Upper lobe of left lung (tissue), 6 donors: Measurements from ENCODE around the gene AKAP8L. TPM values are rescaled to one million over a fixed set of nuclear protein-coding genes. Genes with fewer than 3 reads are reported as not detected.
A peak's percentile ranks its signal among the peaks of the same experiment; 100 is the strongest.

Experiments
- ATAC-seq, 2 donors: fragments of 200-7000 bp; cut with Tn5 transposase; one replicate each; pipeline ENCODE4 v1.9.1; 2022; ENCODE audit warnings: mild to moderate bottlenecking in 2 of 2, moderate library complexity in 2 of 2; ENCODE audit not compliant: low FRiP score in 2 of 2
- DNase-seq, 2 donors: peaks; one replicate each; pipeline ENCODE4 v3.0.0-alpha.2; 2019 to 2020
- H3K27ac ChIP-seq, 4 donors: fragments of 200-600 bp; sonication (generic); one replicate each; pipeline ENCODE4 v1.5.1; 2016 to 2019
- H3K27me3 ChIP-seq, 4 donors: fragments of 200-600 bp; sonication (generic); one replicate each; pipeline ENCODE4 v1.5.1; 2017 to 2019
- H3K36me3 ChIP-seq, 4 donors: fragments of 200-600 bp; sonication (generic); one replicate each; pipeline ENCODE4 v1.5.1; 2016 to 2019
- H3K4me1 ChIP-seq, 4 donors: fragments of 200-600 bp; sonication (generic); one replicate each; pipeline ENCODE4 v1.5.1; 2018 to 2019
- H3K4me3 ChIP-seq, 4 donors: fragments of 200-600 bp; sonication (generic); one replicate each; pipeline ENCODE4 v1.5.1; 2017 to 2019; ENCODE audit warnings: mild to moderate bottlenecking in 2 of 4, moderate library complexity in 1 of 4
- H3K9me3 ChIP-seq, 4 donors: fragments of 200-600 bp; sonication (generic); one replicate each; pipeline ENCODE4 v1.5.1; 2018 to 2019
- CTCF ChIP-seq, 6 experiments: fragments of 450-650 bp in 4 of 6; fragments of 200-600 bp in 2 of 6; sonication (generic) in 2 of 6; IDR thresholded peaks; one replicate each; pipeline ENCODE4 v1.5.1; 2016 to 2019; ENCODE audit warnings: antibody characterized with exemption in 6 of 6
- EP300 ChIP-seq, 4 donors: sonication (generic); formaldehyde crosslinking; IDR thresholded peaks; one replicate each; pipeline ENCODE4 v1.5.1; 2017; ENCODE audit warnings: antibody characterized with exemption in 4 of 4, control low read depth in 2 of 4
- POLR2A ChIP-seq, 4 donors: fragments of 450-650 bp; IDR thresholded peaks; one replicate each; pipeline ENCODE4 v1.5.1; 2016 to 2017; ENCODE audit warnings: antibody characterized with exemption in 4 of 4, mild to moderate bottlenecking in 2 of 4
- POLR2AphosphoS5 ChIP-seq, 2 donors: sonication (generic); formaldehyde crosslinking; IDR thresholded peaks; one replicate each; pipeline ENCODE4 v1.5.1; 2017; ENCODE audit warnings: antibody characterized with exemption in 2 of 2
- WGBS, 2 donors: methylation state at CpG; one replicate each; pipeline ENCODE4 v1.1.5; 2017 to 2018; 5-methylcytosine and 5-hydroxymethylcytosine counted together
- total RNA-seq, 6 donors: library from RNA; depleted of rRNA in 4 of 6; stranded (reverse); fragments of >200 nt in 4 of 6; gene quantifications; one replicate each; pipeline versions ENCODE4 v1.1.0 to v1.2.1, GENCODE V29; 2016 to 2021
- donor health status: DM: no; HTN: no; CAD: no; lungs with moderate emphysema.
- donor health status: DM: no; HTN: yes; CAD: no; lungs with severe emphysema.

AKAP8L gene
- total RNA-seq, 6 donors from 2014 or later, result 79.8 to 476 (median 91.2) TPM

DNA sequence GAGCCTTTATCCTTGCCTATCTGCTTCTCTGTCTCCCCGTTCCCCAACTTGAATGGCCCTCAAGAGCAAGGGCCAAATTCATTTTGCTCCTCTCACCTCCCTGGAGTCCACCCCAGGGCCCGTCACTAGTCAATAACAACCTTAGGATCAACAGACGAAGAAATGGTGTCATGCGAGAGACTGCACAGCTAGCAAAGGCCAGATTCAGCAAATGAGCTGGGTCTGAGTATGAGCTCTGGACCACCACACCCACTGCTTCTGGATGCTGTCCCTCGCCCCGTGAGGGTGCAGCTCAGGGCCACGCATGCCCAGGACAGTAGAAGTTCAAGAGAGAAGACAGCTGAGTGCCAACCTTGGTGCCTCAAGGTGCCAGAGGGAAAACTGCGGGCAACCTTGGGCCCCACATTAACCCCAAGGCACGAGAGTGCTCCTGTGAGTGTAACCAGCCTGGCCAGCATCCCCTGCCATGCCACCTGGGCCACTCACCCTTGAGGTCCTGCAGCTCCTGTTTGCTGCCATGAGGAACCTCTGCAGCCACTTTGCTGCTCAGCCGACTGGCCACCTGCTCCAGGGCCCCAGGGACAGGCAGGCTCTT is 11.8 kb upstream of the AKAP8L start:
- WGBS, 2 donors, result 86 to 89% methylated on average over 10 of the region's 10 CpGs
- Histone ChIP-seq H3K9me3 (no peaks in the 10 kb centered on the region), H3K27me3 (no peaks in the 10 kb centered on the region), H3K4me3 (peak overlapping the region in 1 of 4 donors; percentile 99), H3K27ac (no peak overlapping the region), H3K4me1 (peaks cover 21 to 44% (median 32%) of the 10 kb centered on the region in 4 donors), H3K36me3 (peaks cover 3 to 43% (median 27%) of the 10 kb centered on the region in 4 donors)
- ATAC-seq, result no peak
- no peak for DNase-seq
- no peak for TF ChIP-seq POLR2AphosphoS5 (IDR thresholded peaks at IDR 0.05)
- TF ChIP-seq CTCF (IDR thresholded peaks at IDR 0.05), result no peak
- TF ChIP-seq POLR2A (IDR thresholded peaks at IDR 0.05), result no peak
- no peak for TF ChIP-seq EP300 (IDR thresholded peaks at IDR 0.05)

DNA sequence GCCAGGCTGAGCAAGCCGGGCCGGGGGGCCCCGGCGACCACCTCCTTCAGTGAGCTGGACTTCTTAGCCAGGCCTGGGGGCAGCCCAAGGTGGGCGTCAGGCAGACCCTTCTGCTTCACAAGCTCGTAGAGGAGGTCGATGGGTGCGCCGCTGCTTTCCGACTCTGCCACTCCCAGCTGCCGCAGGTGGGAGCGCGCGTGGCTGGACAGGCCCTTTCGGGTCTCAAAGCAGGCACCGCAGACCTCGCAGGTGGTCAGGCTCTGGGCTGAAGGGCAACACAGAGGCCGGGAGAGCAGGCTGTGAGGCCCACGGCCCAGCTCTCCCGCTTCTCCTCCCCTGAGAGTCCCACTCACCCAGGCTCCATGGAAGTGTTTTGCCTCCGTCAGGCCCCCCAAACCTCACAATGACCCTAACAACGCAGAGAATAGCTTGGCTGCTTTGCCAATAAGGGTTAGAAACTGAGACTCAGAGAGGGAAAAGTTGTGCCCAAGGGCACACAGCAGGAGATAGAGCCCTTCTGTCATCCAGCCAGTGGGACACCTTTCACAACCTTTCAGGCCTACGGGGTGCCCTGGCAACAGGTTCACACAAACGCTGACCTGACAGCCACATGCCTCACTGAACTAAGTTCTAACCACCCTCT is 11.2 kb upstream of the AKAP8L start:
- Histone ChIP-seq H3K27me3 (no peaks in the 10 kb centered on the region), H3K9me3 (no peaks in the 10 kb centered on the region), H3K4me3 (no peak overlapping the region), H3K27ac (no peak overlapping the region), H3K4me1 (peaks cover 21 to 44% (median 32%) of the 10 kb centered on the region in 4 donors), H3K36me3 (peaks cover 7 to 50% (median 32%) of the 10 kb centered on the region in 4 donors)
- ATAC-seq, result no peak
- WGBS, 2 donors, result 85 to 88% methylated on average over 6 to 22 of the region's 24 CpGs
- DNase-seq, result no peak
- TF ChIP-seq CTCF (IDR thresholded peaks at IDR 0.05), result no peak
- TF ChIP-seq EP300 (IDR thresholded peaks at IDR 0.05), result no peak
- TF ChIP-seq POLR2AphosphoS5 (IDR thresholded peaks at IDR 0.05), result no peak
- no peak for TF ChIP-seq POLR2A (IDR thresholded peaks at IDR 0.05)

- Histone ChIP-seq H3K4me3 (no peak overlapping the region), H3K27ac (no peak overlapping the region), H3K9me3 (no peaks in the 10 kb centered on the region), H3K36me3 (peaks cover 8 to 57% (median 40%) of the 10 kb centered on the region in 4 donors), H3K4me1 (peaks cover 21 to 44% (median 32%) of the 10 kb centered on the region in 4 donors), H3K27me3 (no peaks in the 10 kb centered on the region)
- no peak for ATAC-seq
- no peak for DNase-seq
- TF ChIP-seq EP300 (IDR thresholded peaks at IDR 0.05) (no peak), CTCF (IDR thresholded peaks at IDR 0.05) (no peak), POLR2AphosphoS5 (IDR thresholded peaks at IDR 0.05) (no peak), POLR2A (IDR thresholded peaks at IDR 0.05) (no peak)
- 86 to 93% methylated on average over 5 to 20 of the region's 22 CpGs for WGBS, 2 donors
These were observed 10.4 kb upstream of the AKAP8L start for GRCh38 chr19:15428956-15429824.

DNA sequence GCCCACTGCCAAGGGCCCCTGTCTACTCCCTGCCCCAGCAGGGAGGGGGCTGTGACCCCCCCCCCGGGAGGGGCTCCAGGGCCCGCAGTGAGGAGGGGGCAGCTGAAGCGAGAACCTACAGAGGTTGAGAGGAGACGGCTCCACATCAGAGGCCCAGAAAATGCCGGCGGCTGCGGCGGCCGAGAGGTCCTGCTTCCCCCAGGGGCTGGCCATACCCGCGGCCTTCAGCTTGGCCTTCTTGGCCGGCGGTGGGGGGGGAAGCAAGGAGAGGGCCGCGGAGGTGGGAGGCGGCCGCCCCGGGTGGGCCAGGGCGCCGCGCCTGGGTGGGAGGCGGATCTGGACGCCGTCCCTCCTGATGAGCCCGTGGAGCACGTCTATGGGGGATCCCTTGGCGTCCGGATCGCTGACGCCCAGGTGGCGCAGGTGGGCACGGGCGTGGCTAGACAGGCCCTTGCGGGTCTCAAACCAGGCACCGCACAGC is 9.2 kb upstream of the AKAP8L start:
- Histone ChIP-seq H3K9me3 (peaks cover 0 to 4% (median 0%) of the 10 kb centered on the region in 4 donors), H3K4me3 (no peak overlapping the region), H3K4me1 (peaks cover 21 to 39% (median 25%) of the 10 kb centered on the region in 4 donors), H3K36me3 (peaks cover 12 to 69% (median 52%) of the 10 kb centered on the region in 4 donors), H3K27ac (no peak overlapping the region), H3K27me3 (no peaks in the 10 kb centered on the region)
- WGBS, 2 donors, result 88 to 91% methylated on average over 17 to 31 of the region's 35 CpGs
- TF ChIP-seq POLR2A (IDR thresholded peaks at IDR 0.05) (no peak), POLR2AphosphoS5 (IDR thresholded peaks at IDR 0.05) (no peak), EP300 (IDR thresholded peaks at IDR 0.05) (no peak), CTCF (IDR thresholded peaks at IDR 0.05) (no peak)
- ATAC-seq, result no peak
- peak in 1 of 2 donors; percentile 81 for DNase-seq
